Mucosa of rectum (tissue), 2 donors: Measurements from ENCODE around the gene LDAH.
"Not testable (repeated sequence)": the region's sequence is repeated elsewhere in the genome, so short reads cannot be mapped to it uniquely, and the experiment has no call there.

Experiments
- H3K27ac ChIP-seq, 2 donors: one replicate each; pipeline ENCODE4 v1.7.0; 2013; ENCODE audit warnings: inconsistent platforms in 2 of 2, low read depth in 2 of 2, low read length in 2 of 2
- H3K27me3 ChIP-seq, 2 donors: one replicate each; pipeline ENCODE4 v1.7.0; 2013; ENCODE audit warnings: low read length in 2 of 2; ENCODE audit not compliant: control insufficient read depth in 2 of 2, insufficient read depth in 2 of 2
- H3K36me3 ChIP-seq, 2 donors: one replicate each; pipeline ENCODE4 v1.7.0; 2013; ENCODE audit warnings: low read length in 2 of 2; ENCODE audit not compliant: control insufficient read depth in 2 of 2, insufficient read depth in 2 of 2
- H3K4me1 ChIP-seq, 2 donors: one replicate each; pipeline ENCODE4 v1.7.0; 2013; ENCODE audit warnings: low read length in 2 of 2, mild to moderate bottlenecking in 1 of 2; ENCODE audit not compliant: control insufficient read depth in 2 of 2, insufficient read depth in 2 of 2
- H3K4me3 ChIP-seq, 2 donors: one replicate each; pipeline ENCODE4 v1.7.0; 2013; ENCODE audit warnings: low read length in 2 of 2
- H3K9ac ChIP-seq, 2 donors: one replicate each; pipeline ENCODE4 v1.7.0; 2013; ENCODE audit warnings: low read length in 2 of 2, low read depth in 1 of 2, mild to moderate bottlenecking in 1 of 2
- H3K9me3 ChIP-seq, 2 donors: one replicate each; pipeline ENCODE4 v1.7.0; 2013; ENCODE audit warnings: low read length in 2 of 2; ENCODE audit not compliant: control insufficient read depth in 2 of 2
- donor health status: healthy.
- donor health status: Normal muscosa, but diverticular disease.

LDAH gene

DNA sequence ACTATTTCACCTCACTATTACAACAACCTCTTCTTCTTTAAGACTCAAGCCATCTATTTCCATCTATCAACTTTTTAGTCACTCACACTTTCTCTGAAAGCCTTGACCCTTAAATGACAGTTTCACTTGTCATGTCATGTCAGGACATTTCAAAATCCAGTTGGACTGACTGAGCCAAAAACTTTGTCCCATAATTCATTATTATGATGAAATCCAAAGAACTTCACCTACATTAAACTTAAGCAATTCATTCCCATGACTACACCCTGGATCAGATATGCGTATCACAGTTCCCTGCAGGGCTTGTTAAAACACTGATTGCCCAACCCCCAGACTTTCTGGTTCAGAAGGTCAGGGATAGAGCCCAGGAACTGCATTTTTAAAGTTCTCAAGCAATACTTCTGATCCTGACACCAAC, 26.5 kb downstream of the LDAH start:
- Histone ChIP-seq H3K4me1 (no peaks in the 10 kb centered on the region), H3K4me3 (no peak overlapping the region), H3K9me3 (no peaks in the 10 kb centered on the region), H3K27ac (no peak overlapping the region), H3K27me3 (no peaks in the 10 kb centered on the region), H3K9ac (no peak overlapping the region), H3K36me3 (peaks cover 0 to 3% of the 10 kb centered on the region in 2 donors)

DNA sequence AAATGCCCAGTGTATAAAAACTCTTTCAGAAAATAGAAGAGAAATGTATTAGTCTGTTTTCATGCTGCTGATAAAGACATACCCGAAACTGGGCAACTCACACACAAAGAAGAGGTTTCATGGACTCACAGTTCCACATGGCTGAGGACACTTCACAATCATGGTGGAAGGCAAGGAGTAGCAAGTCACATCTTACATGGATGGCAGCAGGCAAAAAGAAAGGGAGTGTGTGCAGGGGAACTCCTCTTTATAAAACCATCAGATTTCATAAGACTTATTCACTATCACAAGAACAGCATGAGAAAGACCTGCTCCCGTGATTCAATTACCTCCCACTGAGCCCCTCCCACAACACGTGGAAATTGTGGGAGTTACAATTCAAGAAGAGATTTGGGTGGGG, 29.0 kb downstream of the LDAH start:
- peaks cover 10 to 14% of the 10 kb centered on the region in 2 donors for H3K36me3 ChIP-seq
- H3K9me3 ChIP-seq, H3K27ac ChIP-seq, H3K4me1 ChIP-seq, H3K27me3 ChIP-seq, H3K9ac ChIP-seq, H3K4me3 ChIP-seq: not testable (repeated sequence)

- H3K9me3 ChIP-seq, result no peaks in the 10 kb centered on the region
- H3K27me3 ChIP-seq, result no peaks in the 10 kb centered on the region
- H3K27ac ChIP-seq, result no peak overlapping the region
- H3K4me1 ChIP-seq, result no peaks in the 10 kb centered on the region
- no peak overlapping the region for H3K4me3 ChIP-seq
- H3K9ac ChIP-seq, result no peak overlapping the region
- H3K36me3 ChIP-seq, result peaks cover 5% of the 10 kb centered on the region in 2 donors
Measured at GRCh38 chr2:20781656-20782265, 41.1 kb downstream of the LDAH start.

DNA sequence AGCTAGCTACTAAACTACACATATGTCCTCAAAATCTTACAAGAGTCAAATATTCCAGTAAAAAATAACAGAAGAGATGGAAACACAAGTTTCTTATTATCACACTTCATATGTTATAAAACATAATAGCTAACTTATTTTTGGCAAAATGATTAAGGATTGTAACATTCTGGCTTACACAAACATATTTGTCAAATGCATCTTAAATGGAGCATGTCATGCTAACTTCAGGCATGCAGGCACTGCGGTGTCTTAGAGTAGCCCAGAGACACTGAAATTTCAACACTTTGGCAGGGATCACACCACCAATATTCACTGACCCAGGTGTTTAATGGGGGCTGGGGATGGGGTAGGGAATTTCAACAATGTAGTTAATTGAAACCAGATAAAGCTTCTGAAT, 51.6 kb downstream of the LDAH start:
- Histone ChIP-seq H3K27me3 (no peaks in the 10 kb centered on the region), H3K4me1 (no peaks in the 10 kb centered on the region), H3K27ac (no peak overlapping the region), H3K9ac (no peak overlapping the region), H3K9me3 (no peaks in the 10 kb centered on the region), H3K4me3 (no peak overlapping the region), H3K36me3 (peaks cover 6 to 20% of the 10 kb centered on the region in 2 donors)

- H3K36me3 ChIP-seq, result peaks cover 0 to 8% of the 10 kb centered on the region in 2 donors
- H3K4me1 ChIP-seq, result no peaks in the 10 kb centered on the region
- no peak overlapping the region for H3K9ac ChIP-seq
- H3K27me3 ChIP-seq, result no peaks in the 10 kb centered on the region
- H3K27ac ChIP-seq, result no peak overlapping the region
- H3K4me3 ChIP-seq, result no peak overlapping the region
- H3K9me3 ChIP-seq, result no peaks in the 10 kb centered on the region
Measured at GRCh38 chr2:20766798-20767644, 55.9 kb downstream of the LDAH start.

DNA sequence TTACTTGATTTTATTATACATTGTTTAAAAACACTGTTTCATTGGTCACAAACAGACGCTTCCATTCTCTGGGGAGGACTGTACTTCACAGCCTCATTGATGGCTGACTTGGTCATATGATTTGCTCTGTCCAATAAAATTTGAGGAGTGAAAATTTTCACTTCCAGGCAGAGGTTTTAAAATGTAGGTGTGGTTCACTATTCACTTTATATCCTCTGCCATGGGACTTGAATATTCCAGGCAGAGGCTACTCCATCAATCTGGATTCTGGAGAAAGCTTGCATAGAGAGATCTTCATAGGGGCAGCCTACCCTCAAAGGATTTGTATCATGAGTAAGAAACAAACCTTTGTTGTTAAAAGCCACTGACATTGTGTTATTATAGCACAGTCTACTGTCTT, 56.7 kb downstream of the LDAH start:
- Histone ChIP-seq H3K27ac (no peak overlapping the region), H3K4me1 (no peaks in the 10 kb centered on the region), H3K36me3 (peaks cover 0 to 8% of the 10 kb centered on the region in 2 donors), H3K9me3 (no peaks in the 10 kb centered on the region), H3K9ac (no peak overlapping the region), H3K27me3 (no peaks in the 10 kb centered on the region), H3K4me3 (no peak overlapping the region)

DNA sequence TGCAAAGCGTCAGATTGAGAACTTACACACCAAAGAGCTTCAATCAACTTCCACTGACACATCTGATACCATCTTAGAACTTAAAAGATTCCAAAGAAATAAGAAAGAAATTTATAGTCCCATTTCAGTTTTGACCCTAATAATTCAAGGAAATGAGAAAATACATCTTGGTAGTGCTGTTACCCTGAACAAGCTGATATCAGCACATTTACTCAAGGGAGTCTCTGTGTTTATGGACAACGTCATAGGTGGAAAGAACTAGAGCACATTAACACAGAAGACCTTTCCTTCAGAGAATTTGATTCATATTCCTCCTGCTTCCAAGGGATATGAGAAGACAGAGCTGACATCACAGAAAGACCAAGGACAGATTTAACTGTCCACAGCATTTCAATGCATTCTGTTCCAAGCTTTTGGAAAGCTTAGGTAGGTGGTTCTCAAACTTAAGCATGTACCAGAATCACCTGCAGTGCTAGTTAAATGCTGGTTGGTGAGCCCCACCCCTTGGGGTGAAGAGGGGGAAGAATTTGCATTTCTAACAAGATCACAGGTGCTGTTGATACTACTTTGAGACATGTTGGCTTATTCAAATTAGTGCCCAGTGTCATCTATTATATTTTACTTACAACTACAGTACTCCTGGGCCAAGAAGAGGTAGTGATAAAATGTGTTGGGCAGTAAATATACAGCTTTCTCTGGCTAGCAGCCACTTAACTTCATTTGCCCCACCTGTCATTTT, 59.8 kb downstream of the LDAH start:
- Histone ChIP-seq H3K36me3 (peaks cover 0 to 3% of the 10 kb centered on the region in 2 donors), H3K9ac (no peak overlapping the region), H3K27ac (no peak overlapping the region), H3K4me1 (no peaks in the 10 kb centered on the region), H3K27me3 (no peaks in the 10 kb centered on the region), H3K9me3 (no peaks in the 10 kb centered on the region), H3K4me3 (no peak overlapping the region)

DNA sequence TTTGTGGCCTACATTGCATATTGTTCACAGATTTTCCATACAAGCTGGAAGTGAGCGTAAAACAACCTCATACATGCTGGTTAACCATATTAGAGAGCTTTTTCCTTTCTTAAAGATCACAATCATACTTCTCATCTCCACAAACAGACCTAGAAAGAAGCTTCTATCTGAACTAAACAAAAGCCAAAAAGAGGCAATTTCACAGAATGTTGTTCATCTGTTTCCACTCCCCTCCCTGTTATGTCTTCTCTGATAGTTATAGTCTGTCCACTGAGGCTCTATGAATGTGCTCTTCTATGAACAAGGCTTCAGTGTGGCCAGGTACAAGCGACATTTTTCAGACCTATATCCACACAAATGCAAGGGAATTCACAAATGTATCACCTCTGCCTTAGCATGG, 63.4 kb downstream of the LDAH start:
- H3K4me1 ChIP-seq, result no peaks in the 10 kb centered on the region
- peaks cover 0 to 3% of the 10 kb centered on the region in 2 donors for H3K36me3 ChIP-seq
- no peaks in the 10 kb centered on the region for H3K27me3 ChIP-seq
- H3K9me3 ChIP-seq, result no peaks in the 10 kb centered on the region
- no peak overlapping the region for H3K9ac ChIP-seq
- no peak overlapping the region for H3K4me3 ChIP-seq
- H3K27ac ChIP-seq, result no peak overlapping the region

- no peak overlapping the region for H3K9ac ChIP-seq
- no peak overlapping the region for H3K27ac ChIP-seq
- H3K4me1 ChIP-seq, result no peaks in the 10 kb centered on the region
- H3K4me3 ChIP-seq, result no peak overlapping the region
- H3K27me3 ChIP-seq, result no peaks in the 10 kb centered on the region
- peaks cover 0 to 3% of the 10 kb centered on the region in 2 donors for H3K36me3 ChIP-seq
- no peaks in the 10 kb centered on the region for H3K9me3 ChIP-seq
Measured at GRCh38 chr2:20758997-20759396, 63.9 kb downstream of the LDAH start.
